ENCODE results near the gene BAIAP3.

BAIAP3 gene

DNA sequence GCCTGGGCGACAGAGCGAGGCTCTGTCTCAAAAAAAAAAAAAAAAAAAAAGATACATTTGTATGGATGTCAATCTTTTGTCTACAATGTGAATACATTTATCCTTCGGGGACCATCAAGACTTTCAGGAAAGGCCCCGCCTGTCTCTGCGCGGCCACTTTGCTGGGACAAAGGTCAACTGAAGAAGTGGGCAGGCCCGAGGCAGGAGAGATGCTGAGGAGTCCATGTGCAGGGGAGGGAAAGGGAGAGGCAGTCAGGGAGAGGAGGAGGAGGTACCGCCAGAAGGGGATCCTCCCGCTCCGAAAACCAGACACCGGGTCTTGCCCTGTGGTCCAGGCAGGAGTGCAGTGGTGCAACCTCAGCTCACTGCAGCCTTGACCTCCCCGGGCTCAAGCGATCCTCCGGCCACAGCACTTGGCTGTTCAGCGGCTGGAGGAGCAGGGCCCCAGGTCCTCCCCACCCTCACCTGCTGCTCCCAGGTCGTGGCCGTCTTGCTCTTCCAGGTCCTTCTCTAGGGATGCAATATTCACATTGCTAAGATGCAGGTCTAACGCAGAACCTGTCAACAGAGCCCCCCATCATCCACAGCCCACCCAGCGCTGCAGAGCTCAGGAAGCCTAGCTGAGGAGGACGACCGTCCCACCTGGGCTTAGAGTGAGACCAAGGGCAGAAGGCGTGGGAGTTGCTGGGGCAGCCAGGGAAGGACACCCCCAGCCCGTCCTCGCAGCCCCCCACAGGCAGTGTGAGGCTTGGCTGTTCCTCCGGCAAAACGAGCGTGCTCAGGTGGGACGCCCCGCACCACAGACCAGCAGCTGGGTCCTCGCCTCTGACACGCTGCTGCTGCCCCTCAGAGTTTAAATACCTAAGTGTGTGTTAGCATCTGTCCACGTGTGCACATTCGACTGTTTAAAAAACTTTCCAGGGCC is 37.9 kb downstream of the BAIAP3 start:
- no peak for DNase-seq

DNA sequence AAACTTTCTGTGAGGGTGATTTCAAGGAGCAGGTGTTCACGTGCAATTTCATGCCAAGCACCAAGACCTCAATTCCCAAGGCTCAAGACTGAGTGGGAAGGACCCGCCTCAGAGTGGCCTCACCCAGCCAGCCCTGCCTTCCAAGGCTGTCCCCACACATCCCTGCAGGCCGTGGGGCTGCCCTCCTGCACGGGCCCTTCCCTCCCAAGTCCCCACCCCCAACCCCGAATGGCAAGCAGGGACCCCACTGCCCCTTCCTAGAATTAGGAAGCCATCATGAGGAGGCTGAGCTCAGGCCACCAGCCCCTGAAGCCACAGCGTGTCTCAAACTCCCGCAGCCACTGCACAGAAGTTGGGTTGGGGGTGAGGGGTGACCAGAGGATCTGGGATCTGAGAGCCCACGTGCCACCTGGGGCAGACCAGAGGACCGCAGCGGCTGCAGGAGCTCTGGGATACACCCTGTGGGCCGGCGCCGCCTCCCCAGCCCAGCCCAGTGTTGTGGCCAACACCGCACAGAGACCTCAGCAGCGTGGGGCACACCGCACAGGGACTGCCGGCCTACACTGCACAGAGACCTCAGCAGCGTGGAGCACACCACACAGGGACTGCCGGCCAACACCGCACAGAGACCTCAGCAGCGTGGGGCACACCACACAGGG is 39.0 kb downstream of the BAIAP3 start:
- no peak for DNase-seq

DNA sequence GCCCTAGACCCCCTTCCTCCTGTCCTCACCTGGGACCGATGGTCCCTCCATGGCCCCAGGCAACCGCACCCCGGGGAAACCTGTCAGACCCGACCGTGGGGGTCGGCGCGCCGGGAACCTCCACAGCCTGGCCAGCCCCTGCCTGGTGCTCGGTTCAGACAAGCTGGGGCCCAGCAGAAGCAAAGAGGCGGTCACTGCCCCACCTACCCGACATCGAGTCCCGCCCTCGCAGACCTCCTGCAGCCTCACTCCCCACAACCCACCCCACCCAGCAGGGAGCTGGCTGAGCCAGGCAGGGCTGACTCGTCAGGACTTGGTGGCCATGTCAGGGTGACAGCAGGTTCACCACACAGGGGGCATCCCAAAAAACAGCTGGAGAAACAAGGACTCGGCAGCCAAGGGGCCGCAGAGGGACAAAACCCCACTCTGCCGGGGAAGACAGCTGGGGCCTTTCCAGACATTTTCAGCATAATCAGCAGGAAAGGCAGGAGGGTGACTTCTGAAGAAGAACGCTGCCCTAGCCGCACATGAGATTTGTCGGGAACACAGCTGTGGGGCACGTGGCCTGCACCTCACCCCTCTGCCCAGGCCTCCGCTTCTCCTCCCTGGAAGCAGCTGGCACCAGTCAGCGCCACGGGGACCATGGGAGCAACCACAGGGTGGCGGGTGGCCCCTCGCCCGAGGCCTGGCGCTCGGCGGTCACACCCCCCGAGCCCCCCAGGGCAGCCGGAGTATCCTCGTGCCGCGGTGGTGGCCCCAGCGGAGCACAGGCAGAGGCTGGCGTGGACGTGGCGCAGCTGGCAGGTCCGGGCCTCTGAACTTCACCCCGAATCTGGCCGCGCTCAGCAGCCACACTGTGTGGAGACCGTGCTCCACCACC is 41.2 kb downstream of the BAIAP3 start:
- DNase-seq = no peak

DNA sequence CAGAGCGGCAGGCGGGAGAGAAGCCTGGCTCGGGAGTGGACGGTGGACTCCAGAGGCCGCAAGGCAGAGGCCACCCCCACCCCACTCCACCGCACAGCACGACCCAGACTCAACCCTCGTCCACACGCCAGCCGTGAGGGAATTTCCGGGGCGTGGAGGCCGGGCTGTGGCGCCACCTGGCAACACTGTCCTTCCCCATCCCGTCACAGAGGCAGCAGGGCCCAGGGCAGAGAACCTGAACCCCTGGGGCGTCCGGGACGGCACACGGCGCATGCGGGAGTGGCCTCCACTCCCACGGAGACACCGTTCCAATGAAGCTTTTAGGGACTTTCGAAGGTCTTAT is 41.8 kb downstream of the BAIAP3 start:
- no peak for DNase-seq

DNA sequence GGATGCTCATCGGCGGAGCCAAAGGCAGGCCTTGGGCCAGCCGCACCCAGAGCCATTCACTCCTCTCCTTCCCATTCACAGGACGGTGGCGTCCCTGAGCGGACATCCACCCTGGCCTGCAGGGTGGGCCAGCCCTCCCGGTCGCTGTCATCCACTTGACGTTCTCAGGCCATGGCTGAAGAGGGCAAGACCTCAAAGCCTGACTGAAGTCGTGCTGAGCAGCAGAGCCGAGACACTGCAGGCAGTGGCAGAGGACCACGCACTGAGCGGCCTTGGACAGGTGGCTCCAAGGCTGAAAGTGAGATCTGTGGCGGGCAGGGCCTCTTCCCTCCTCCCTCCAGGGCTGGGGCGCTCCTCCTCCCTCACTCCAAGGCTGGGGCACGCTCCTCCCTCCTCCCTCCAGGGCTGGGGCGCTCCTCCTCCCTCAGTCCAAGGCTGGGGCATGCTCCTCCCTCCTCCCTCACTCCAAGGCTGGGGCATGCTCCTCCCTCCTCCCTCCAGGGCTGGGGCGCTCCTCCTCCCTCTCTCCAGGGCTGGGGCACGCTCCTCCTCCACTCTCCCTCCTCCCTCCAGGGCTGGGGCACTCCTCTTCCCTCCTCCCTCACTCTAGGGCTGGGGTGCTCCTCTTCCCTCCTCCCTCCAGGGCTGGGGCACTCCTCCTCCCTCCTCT is 42.4 kb downstream of the BAIAP3 start:
- no peak for DNase-seq

DNA sequence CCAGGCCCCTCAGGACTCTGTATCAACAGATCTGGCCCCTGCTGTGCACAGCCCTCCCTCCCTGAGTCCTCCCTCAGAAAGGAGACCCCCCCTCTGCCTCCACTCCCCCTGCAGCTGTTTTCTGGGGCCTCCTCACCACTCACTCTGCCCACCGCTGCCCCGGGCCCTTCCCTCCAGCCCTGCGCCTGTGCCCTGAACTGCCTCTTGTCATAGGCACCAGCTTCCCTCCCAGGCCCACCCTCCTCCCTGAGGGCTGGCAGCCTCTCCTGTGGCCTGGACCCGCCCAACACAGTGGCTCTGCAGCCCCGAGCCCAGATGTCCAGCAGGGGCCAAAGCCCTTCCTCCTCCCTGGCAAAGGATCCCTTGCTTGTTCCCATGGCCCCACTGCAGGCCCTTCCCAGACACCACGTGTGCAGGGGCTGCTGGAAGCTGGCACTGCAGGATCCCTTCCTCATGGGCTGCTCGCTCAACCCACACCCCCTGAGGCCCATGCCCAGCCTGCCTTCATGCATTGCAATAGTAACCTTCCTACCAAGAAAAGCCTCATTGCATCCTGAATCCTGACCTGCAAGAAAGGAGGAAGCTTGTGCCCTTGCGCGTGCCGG is 44.1 kb downstream of the BAIAP3 start:
- DNase-seq = no peak

DNA sequence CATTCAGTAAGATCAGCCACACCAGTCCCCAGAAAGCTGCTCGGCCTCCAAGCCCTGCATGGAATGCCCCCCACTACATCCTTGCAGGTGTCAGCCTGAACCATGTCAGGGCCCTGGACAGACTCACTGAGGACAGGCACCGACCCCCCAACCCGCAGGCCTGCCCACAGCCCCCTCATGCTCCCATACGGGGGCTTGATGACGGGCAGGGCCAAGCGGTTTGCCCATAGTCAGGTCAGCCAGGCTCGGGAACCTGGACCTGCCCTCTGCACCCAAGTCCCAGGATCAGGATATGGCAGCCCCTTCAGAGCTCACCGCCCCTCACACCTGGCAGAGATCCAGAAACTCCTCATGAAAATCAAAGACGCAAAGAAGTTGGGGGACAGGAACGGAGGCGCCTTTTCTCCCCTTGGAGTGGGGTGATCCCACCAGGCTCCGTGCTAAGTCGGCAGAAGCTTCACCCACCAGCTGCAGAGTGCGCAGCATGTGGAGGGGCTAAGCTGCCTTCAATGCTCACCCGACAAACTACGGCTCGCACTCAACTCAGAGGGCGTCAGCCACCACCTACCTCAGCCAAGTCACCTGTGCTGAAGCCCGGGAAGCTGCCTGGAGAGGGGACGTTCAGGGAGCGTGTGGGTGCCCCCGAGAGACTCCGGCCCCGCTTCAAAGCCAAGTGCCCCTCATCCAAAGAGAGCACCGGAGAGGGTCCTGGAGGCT is 44.8 kb downstream of the BAIAP3 start:
- no peak for DNase-seq

DNA sequence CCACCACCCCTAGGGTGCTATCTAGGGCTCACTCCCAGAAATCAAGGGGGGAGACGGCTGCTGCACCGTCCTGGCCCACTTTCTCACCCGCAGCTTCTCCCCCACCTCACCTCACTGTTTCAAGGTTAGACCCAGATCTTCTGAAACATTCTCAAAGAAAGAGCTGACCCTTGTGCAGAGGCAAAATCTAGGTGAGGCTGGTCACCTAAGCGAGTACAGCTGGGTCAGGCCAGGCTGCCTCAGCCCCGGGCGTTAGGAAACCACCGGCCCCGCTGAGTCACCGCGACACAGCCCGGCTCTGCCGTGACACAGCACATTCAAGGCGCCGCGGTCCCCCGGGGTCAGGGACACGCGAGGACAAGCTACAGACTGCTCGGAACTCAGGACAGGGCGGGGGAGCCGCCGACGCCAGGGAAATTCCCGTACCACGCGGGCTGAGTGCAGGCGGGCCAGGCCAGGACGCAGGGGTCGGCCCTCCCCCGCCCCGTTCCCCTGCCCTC is 45.4 kb downstream of the BAIAP3 start:
- peak; percentile 64 for DNase-seq

DNA sequence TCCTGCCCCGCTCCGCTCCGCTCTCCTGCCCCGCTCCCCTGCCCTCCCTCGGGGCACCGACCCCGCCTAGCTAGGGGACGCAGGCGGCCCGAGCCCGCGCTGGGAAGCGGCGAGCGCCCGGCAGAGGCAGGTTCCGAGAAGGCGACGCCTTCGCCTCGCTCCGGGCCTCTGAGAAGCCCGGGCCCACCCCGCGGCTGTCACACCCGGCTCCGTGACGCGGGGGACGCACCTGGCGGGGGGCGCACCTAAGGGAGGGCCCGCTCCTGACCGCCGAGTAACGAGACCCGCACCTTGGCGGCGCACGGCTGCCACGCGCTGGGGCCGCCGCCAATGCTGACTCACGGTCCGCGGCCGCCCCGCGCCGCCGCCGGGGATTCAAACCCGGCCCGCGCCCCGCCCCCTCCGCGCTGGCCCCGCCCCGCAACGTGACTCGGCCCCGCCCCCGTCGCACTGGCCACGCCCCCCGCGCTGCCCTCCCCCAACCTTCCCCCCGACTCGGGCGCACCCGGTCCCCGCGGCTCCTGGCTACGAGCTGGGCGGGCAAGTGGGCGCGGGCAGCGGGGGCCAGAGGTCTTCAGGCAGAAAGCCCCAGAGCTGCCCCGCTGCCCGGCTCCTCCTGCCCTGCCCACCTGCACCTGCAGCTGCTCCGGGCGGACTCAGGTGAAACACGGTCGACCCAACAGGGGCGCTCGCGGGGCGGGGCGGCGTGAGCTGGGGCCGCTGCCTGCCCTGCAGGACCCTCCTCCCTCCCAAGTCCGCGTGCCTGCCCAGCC is 46.0 kb downstream of the BAIAP3 start:
- DNase-seq = peak; percentile 54

DNA sequence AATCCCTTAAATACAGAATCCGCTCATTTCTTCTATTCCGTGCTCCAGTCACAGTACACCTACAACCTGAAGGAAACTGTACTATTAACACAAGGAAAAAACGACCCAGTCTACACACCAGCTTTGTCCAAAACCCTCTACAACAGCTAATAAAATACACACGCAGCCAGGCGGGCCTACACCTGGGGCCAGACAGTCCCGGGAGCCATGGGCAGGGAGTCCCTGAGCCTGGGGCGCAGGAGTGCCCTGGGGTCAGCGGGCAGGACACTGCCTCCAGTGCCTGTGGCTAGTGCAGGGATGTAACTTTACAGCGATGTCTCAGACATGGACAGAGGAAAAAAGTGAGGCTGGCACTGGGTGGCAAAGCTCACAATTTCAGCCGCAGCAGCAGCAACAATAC is 46.8 kb downstream of the BAIAP3 start:
- DNase-seq = no peak

DNA sequence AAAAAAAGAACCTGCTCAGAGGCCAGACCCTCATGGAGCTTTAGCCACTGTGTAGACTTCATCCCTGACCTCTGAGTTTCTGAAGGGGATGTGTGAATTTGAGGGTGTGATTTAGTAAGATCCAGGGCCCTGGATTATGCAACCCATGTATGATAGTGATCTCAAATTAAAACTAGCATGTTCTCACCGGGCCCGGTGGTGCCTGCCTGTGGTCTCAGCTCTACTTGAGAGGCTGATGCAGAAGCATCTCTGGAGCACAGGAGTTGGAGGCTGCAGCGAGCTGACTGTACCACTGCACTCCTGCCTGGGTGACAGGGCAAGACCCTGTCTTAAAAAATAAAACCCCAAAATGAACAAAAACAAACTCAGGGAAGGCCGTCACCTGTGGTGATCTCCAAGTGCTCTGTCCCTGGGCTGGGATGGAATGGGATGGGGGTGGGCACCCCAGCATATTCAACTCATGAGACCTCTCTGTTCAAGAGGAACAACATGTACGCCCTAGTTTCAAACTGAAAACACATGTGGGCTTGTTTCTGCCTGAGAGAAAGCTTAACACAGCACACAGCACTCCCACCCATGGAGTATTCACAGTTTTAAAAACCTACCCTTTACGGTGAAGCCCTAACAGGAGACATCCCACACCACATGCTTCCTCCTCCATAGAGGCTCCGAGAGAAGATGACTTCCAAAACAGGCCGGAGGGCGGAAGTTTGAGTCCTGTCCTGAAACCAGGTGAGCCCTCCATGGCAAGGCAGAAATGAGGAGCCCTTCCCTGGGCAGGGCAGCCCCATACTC is 48.4 kb downstream of the BAIAP3 start:
- no peak for DNase-seq

DNA sequence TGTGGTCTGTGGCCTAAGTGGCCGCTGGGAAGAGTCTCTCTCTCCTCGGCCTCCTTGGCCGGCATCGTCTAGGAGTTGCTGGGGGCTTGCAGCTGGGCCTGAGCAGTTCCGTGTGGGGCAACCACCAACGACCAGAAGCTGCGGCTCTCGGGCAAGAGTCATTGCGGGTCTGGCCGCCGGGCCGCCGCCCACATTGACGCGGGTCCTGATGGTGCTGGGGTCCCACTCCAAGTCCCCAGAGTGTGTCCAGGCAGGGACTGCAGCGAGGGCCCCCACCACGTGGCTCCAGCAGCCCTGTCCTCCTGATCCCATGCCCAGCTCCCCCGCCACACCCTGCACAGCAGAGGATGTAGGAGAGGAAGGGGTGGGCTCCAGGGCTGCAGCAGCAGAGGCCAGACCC is 50.1 kb downstream of the BAIAP3 start:
- DNase-seq = no peak

DNA sequence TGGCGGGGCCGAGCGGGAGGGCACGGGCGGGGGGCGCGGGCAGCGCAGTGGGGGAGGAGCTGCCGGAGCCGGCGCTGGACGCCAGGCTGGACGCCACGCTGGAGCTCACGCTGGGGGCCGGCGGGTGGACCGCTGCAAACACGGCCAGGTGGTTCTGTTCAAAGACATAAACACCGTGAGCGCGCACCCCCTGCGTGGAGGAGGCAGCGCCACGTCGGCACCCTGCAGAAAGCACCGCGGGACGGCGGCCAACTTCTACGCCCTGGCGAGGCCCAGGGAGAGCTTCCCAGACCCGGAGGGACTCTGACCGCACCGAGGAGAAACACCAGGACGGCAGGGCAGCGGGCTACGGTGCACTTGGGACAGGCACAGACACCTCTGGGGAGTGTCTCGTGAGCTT is 51.8 kb downstream of the BAIAP3 start:
- DNase-seq = no peak

DNA sequence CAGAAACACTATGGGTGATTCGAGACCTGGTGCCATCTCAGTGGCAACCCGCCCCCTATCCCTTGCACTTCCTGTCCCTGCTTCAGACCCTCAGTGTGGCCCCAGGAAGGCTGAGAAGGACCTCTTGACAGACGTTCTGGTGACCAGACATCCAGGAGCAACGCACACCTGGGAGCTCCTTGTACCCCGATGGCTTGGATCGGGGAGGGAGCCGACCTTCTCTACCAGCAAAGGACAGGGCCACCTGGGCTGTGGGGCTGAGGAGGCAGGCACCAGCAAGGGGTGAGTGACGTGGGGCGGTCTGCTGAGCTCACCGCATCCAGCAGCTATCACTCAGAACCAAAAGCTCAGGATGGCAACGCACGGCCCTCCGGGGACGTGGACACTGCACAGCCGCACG is 53.9 kb downstream of the BAIAP3 start:
- no peak for DNase-seq

DNA sequence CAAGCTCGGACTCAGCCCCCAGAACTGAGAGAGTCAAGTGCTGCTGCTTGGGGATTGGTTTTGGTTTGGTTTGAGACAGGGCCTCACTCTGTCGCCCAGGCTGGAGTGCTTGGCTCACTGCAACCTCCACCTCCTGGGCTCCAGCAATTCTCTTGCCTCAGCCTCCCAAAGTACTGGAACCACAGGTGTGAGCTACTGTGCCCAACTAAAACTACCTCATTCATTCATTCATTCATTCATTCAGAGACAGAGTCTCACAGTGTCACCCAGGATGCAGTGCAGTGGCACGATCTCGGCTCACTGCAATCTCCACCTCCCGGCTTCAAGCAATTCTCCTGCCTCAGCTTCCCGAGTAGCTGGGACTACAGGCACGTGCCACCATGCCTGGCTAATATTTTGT is 56.3 kb downstream of the BAIAP3 start:
- DNase-seq = no peak

DNA sequence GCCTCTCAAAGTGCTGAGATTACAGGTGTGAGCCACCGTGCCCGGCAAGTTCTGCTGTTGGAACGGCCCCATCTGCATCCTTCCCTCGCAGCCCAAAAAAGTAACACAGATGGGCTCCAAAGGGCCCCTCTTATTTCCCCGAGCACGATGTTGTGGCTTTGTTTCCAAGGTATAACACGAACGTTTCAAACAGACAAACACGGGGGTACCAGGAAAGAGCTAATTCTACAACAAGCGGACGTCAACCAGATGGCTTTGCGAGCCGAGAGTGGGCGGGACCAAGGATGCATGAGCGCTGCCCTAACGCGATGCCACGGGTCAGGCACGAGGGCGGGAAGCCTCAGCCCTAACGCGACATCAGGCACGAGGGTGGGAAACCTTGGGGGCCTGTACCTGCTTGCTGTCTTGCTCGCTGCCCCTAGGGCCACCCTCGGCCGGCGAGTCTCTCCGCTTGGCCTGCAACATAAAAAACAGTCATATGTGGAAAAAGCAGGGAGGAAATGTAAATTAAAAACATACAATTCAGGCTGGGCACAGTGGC is 56.9 kb downstream of the BAIAP3 start:
- DNase-seq = no peak

DNA sequence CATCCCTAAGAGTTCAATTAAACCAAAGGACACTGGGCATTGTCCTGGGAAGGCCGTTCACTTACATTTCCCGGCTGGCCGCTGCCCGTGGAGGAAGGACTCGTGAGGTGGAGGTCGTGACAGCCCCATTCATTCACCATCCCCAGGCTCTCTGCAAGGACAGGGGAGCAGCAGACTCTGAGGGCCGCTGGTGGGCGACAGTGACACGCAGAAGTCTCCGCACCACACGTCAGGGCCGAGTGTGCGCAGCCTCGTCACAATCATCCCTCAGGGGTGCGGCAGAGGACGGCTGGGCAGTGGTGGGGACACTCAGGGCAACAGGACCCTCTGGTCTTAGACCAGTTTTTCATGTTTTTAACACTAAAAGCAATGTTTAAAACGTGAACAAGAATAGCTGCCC is 59.4 kb downstream of the BAIAP3 start:
- DNase-seq = no peak

DNA sequence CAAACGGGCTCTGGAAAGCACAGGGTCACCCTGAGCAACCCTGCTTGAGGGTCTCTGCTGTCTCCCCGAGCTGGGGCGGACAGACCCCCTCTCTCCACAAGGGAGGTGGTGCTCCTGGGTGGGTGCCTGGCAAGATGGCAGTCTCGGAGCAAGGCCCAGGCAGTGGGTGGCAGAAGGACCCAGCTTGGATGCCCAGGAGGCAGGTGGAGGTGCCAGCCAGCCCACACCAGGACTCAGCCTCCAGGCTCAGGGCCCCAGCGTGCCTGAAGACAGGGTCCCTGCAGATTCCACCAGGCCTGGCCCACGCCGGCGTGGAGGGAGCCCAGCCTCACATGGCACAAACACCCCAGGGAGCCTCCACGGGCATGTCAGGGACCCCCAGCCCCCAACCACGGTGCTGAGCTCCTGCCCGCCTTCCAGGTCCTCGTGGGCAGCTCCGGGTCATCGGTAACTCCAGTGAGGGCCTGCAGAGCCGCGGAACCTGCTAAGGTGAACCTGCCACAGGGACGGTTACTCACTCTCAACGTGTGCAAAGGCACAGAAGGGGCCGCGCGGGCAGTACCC is 60.2 kb downstream of the BAIAP3 start:
- DNase-seq = no peak

DNA sequence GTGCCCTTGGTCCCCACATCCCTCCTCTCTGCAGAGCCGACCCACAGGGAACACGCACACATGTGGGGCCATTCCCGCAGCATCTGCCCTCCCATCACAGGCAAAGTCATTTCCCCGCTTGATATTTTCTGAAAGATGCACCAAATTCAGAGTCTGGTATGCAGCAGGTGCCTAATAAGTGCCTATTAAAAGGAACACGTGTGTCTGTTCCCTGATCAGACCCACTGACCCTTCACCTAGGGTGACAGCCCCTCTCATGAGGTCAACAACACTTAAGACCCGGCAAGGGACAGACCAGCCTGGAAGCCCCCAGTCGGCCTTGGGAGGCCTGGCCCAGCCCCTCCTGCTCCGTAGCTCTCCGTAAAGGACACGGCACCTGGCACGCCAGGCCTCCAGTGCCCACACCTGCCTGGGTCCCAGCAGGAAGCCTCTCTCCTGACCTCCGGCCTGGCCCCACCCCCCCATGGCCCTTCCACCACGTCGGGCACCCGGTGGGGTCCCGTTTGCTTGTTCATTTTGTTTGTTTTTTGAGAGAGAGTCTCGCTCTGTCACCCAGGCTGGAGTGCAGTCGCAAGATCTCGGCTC is 61.0 kb downstream of the BAIAP3 start:
- DNase-seq = no peak
